HUES48 (cell line): Measurements from ENCODE around the gene RNU1-4.
"Not testable (repeated sequence)": the region's sequence is repeated elsewhere in the genome, so short reads cannot be mapped to it uniquely, and the experiment has no call there.

Experiments used
- H3K27ac ChIP-seq: one replicate; pipeline ENCODE4 v1.7.0; 2013; ENCODE audit warnings: low read depth, low read length, inconsistent platforms
- H3K27me3 ChIP-seq: 2 replicates; pipeline ENCODE4 v1.6.1; 2013; ENCODE audit warnings: mild to moderate bottlenecking, low read length; ENCODE audit not compliant: control insufficient read depth, insufficient read depth
- H3K36me3 ChIP-seq: 2 replicates; pipeline ENCODE4 v1.6.1; 2013; ENCODE audit warnings: low read length; ENCODE audit not compliant: control insufficient read depth, insufficient read depth
- H3K4me1 ChIP-seq: 2 replicates; pipeline ENCODE4 v1.6.1; 2013; ENCODE audit warnings: mild to moderate bottlenecking, low read length; ENCODE audit not compliant: control insufficient read depth, insufficient read depth
- H3K4me3 ChIP-seq: 2 replicates; pipeline ENCODE4 v1.5.1; 2013; ENCODE audit warnings: mild to moderate bottlenecking, low read depth, low read length
- H3K9ac ChIP-seq: 2 replicates; pipeline ENCODE4 v1.6.1; 2013; ENCODE audit warnings: mild to moderate bottlenecking, low read depth, low read length, moderate library complexity
- H3K9me3 ChIP-seq: 2 replicates; pipeline ENCODE4 v1.6.1; 2013; ENCODE audit warnings: low read length; ENCODE audit not compliant: control insufficient read depth, insufficient read depth

The RNU1-4 gene

GRCh38 chr1:16775290-16775689, 35.0 kb downstream of the RNU1-4 start:
- H3K36me3 ChIP-seq, H3K9me3 ChIP-seq, H3K4me1 ChIP-seq, H3K4me3 ChIP-seq, H3K9ac ChIP-seq, H3K27me3 ChIP-seq, H3K27ac ChIP-seq: not testable (repeated sequence)

DNA sequence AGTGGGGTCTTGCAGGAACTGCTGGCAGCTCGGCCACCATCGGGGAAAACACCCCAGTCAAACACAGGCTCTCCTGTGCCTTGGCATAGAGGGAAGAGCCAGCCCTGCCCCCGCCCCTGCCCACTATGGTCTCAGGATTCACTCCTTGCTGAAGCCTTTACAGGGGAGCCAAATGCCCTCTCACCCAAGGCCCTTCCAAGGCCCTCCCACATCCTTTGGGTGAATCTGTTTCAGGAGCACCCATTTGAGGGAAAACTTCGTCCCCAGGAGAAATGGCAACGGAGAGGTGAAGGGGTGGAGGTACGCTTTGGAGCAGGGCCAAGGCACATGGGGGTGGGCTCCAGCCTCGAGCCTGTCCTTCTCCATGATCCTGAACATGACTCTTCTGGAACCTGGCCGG, 35.9 kb downstream of the RNU1-4 start:
- H3K36me3 ChIP-seq, H3K27me3 ChIP-seq, H3K4me3 ChIP-seq, H3K9me3 ChIP-seq, H3K27ac ChIP-seq, H3K9ac ChIP-seq, H3K4me1 ChIP-seq: not testable (repeated sequence)

- H3K4me3 ChIP-seq, H3K36me3 ChIP-seq, H3K27ac ChIP-seq, H3K9ac ChIP-seq, H3K4me1 ChIP-seq, H3K27me3 ChIP-seq, H3K9me3 ChIP-seq: not testable (repeated sequence)
These were observed 36.5 kb downstream of the RNU1-4 start for GRCh38 chr1:16776835-16777234.

GRCh38 chr1:16777821-16778220, 37.5 kb downstream of the RNU1-4 start:
- H3K9me3 ChIP-seq, H3K36me3 ChIP-seq, H3K27me3 ChIP-seq, H3K27ac ChIP-seq, H3K4me1 ChIP-seq, H3K9ac ChIP-seq, H3K4me3 ChIP-seq: not testable (repeated sequence)

DNA sequence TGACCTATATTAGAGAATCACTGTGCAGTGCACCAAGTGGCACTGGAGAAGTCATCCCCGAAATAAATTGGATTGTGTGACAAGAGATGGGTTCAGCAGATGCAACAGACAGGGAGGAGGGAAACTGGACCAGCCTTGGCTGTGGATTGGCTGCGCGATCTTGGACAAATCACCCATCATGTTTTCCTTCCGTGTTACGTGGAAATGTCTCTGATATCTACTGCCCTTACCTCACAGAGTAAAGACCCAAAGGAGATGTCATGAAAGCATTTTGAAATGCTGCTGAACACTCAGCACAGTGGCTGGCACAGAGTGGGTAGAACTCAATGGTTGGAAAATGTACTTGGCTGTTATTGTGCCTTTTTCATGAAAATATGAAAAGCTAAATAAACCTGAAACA, 39.2 kb downstream of the RNU1-4 start:
- not testable (repeated sequence) for H3K27me3 ChIP-seq, H3K27ac ChIP-seq, H3K9ac ChIP-seq

DNA sequence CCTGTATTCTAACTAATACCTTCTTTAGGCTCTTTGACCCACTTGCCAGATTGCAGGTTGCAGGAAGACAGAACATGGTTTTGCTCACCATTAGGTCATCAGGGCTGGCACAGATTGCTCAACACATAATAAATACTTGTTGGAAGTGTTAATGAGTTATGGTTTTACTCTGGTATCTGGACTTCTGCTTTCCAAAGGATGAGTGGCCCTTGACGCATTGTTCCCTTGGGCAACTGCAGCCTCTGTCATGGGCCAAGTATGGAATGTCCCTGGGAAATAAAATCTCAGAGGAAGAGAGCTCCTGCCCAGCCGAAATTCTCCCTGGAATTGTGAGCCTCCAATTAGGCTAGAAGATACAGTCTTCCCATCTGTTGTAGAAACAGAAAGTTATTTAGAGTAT, 40.7 kb downstream of the RNU1-4 start:
- H3K4me1 ChIP-seq, H3K36me3 ChIP-seq, H3K9me3 ChIP-seq, H3K9ac ChIP-seq, H3K27ac ChIP-seq, H3K27me3 ChIP-seq, H3K4me3 ChIP-seq: not testable (repeated sequence)

More for the DNA sequence above, 39.2 kb downstream of the RNU1-4 start:
- not testable (repeated sequence) for H3K36me3 ChIP-seq, H3K4me3 ChIP-seq, H3K4me1 ChIP-seq, H3K9me3 ChIP-seq

GRCh38 chr1:16781625-16782024, 41.3 kb downstream of the RNU1-4 start:
- not testable (repeated sequence) for H3K27ac ChIP-seq

GRCh38 chr1:16784955-16785354, 44.6 kb downstream of the RNU1-4 start:
- not testable (repeated sequence) for H3K36me3 ChIP-seq, H3K9ac ChIP-seq, H3K27me3 ChIP-seq

More at GRCh38 chr1:16781625-16782024, 41.3 kb downstream of the RNU1-4 start:
- H3K4me1 ChIP-seq, H3K9ac ChIP-seq, H3K27me3 ChIP-seq, H3K9me3 ChIP-seq, H3K36me3 ChIP-seq, H3K4me3 ChIP-seq: not testable (repeated sequence)

GRCh38 chr1:16786362-16786761, 46.0 kb downstream of the RNU1-4 start:
- H3K27ac ChIP-seq, H3K9me3 ChIP-seq, H3K4me3 ChIP-seq, H3K9ac ChIP-seq, H3K4me1 ChIP-seq, H3K36me3 ChIP-seq, H3K27me3 ChIP-seq: not testable (repeated sequence)

More at GRCh38 chr1:16784955-16785354, 44.6 kb downstream of the RNU1-4 start:
- H3K4me1 ChIP-seq, H3K4me3 ChIP-seq, H3K9me3 ChIP-seq, H3K27ac ChIP-seq: not testable (repeated sequence)

- H3K27me3 ChIP-seq: not testable (repeated sequence)
These were observed 46.9 kb downstream of the RNU1-4 start for GRCh38 chr1:16787175-16787574.

GRCh38 chr1:16787711-16788110, 47.4 kb downstream of the RNU1-4 start:
- not testable (repeated sequence) for H3K4me3 ChIP-seq, H3K9me3 ChIP-seq, H3K27ac ChIP-seq, H3K36me3 ChIP-seq, H3K27me3 ChIP-seq, H3K9ac ChIP-seq, H3K4me1 ChIP-seq

More at GRCh38 chr1:16787175-16787574, 46.9 kb downstream of the RNU1-4 start:
- not testable (repeated sequence) for H3K9me3 ChIP-seq, H3K4me1 ChIP-seq, H3K9ac ChIP-seq, H3K36me3 ChIP-seq, H3K27ac ChIP-seq, H3K4me3 ChIP-seq
